GOT3 (cell line): ENCODE results near the gene ICA1L.

ENCODE experiments used
- DNase-seq: peaks from one replicate; lab custom pipeline; 2025; ENCODE audit warnings: mixed read lengths; lab: John Stamatoyannopoulos, UW

Gene ICA1L

GRCh38 chr2:202782940-202783558 lies 88.5 kb downstream of the ICA1L start:
- no peak for DNase-seq

DNA sequence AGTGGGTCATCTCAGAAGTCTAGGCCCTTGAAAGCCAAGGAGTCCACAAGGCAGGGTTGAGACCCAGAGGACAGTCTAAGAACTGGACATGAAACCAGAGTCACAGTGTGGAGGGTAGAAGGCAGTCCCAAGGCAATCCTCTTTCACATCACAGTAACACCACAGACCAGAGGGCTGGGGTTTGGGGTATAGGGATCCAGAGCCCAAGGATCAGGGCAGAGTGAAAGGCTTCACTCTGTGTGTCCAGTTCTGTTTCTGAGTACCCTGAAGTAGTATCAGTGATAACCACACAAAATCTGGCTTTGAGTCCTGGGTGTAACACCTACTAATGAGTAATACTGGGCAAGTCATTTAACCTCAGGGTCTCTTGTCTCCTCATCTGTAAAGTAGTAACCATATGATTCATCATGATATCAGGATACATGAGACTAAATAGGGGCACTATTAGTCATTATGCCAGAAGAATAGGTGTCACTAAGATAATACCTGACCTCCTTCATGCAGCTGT lies 91.0 kb downstream of the ICA1L start:
- DNase-seq, result no peak

GRCh38 chr2:202778217-202778616 lies 93.3 kb downstream of the ICA1L start:
- DNase-seq, result no peak

- no peak for DNase-seq
Observed at GRCh38 chr2:202774104-202774503, 97.5 kb downstream of the ICA1L start.

GRCh38 chr2:202773301-202773973 lies 98.1 kb downstream of the ICA1L start:
- DNase-seq, result no peak

DNA sequence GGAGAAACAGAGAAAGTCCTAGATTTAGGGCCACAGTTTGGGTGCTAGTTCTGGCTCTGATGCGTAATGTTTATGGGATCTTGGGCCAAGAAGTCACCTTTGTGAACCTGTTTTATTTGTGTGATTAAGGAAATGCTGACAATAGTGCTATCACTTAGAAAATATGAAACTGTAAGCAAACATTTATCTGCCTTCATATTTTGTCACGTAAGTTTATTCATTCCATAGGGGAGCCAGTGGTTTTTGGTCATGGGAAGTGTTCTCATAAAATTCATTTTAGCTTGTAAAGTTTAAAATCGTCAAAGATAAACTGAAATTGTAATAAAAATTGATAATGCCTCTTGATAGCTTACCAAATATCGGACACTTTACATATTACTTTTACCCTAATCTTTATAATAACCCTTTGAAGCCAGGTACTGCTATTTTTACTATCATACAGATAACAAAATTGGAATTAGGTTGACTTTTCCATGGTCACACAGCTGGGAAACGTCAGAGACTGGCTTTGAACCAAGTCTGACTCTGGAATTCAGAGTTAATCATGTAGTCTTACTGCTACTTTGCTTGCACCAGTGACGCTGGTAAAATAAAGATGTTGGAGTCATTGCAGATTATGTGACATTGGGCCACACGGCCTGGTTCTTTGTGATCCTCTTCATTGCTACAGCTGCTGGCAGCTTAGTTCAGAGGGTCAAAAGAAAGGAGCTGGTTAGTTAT lies 99.7 kb downstream of the ICA1L start:
- no peak for DNase-seq

- no peak for DNase-seq
Observed at GRCh38 chr2:202771336-202771735, 100.2 kb downstream of the ICA1L start.

DNA sequence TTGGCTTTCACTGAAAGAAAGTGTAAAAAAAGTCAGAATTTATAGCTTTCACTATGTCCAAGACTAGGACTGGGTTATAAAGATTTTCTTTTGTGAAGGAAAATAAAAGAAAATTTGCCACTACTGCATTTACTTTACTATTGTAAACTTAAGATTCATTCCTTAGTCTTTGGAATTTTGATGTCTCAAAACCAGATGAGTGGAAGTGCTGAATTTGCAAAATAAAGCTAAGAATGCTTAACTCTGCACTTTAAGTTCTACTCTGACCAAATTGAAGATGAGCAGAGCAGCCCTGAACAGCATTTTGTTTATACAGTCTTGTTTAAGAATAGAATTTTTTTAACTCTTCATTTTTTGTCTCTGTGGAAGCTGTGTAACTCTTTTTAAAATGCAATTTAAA lies 102.4 kb downstream of the ICA1L start:
- no peak for DNase-seq

- DNase-seq, result no peak
Observed at GRCh38 chr2:202768273-202768672, 103.3 kb downstream of the ICA1L start.

- DNase-seq, result no peak
Observed at GRCh38 chr2:202765436-202765835, 106.1 kb downstream of the ICA1L start.

DNA sequence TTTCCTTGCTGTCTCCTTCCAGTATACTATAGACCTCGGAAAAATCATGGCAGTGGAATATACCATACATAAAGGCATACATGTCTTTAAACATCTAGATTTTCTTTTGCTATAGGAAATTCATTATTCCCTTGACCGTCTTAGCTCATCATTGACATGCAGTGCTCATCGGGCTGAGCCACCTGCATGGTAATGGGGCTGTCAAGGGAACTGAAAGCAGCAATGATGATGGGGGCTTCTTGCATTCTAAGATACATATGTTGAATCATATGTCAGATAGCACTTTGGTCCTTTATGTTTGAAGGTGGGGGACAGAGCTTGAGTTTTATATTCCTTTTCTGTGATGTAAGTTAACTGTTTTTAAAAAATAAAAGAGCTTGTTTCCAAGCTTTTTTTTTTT lies 106.6 kb downstream of the ICA1L start:
- no peak for DNase-seq

DNA sequence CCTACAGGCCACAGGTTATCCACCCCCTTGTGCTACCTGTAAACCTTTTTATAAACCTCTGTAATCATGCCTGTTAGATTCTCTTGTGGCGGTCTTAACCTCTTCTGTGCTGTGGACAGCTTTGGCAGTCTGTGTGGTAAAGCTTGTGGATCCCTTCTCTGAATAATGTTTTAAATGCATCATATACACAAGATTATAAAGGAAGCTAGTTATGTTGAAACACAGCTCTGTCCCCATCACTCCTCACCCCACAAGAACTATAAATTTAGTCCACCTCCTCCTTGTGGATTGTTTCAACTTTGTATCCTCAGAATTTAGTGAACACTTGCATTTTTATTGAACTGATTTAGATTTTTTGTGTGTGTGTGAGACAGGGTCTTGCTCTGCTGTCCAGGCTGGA lies 107.7 kb downstream of the ICA1L start:
- no peak for DNase-seq

GRCh38 chr2:202762556-202762955 lies 109.0 kb downstream of the ICA1L start:
- no peak for DNase-seq

GRCh38 chr2:202760848-202761247 lies 110.7 kb downstream of the ICA1L start:
- no peak for DNase-seq

DNA sequence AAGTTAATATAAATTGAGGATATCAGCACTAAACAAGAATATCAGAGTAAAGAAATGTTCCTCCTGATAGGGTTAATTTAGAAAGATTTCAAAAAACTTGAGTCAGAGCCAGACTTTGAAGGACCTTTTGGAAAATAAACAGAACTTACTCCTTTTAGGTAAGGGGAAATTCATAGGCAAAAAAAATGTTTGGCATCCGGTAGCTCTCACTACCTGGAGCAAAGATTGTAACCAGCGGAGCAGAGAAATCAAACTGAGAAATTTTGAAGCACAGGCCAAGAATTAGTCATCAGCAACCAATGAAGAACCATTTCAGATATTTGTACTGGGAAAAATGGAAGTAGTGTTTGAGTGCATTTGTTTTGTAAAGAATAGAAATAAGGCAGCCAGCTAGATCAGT lies 113.0 kb downstream of the ICA1L start:
- DNase-seq, result no peak

- no peak for DNase-seq
Observed at GRCh38 chr2:202758128-202758527, 113.4 kb downstream of the ICA1L start.

DNA sequence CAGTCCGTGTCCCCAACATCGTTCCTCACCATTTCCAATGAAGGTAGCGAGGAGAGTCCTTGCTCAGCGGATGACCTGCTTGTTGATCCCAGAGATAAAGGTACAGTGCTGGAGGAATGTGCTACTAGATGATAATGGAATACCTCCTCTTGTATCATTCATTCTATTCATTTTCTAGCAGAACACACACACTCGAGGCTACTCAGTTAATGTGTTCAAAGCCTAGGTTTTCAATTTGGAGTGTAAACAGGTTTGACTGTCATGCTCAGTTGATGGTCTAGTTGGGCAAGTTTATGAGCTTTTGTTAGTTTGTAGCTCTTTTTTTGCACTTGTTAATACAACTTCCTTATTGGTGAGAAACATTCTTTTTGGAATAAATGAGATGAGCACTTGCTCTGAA lies 114.2 kb downstream of the ICA1L start:
- DNase-seq, result no peak

DNA sequence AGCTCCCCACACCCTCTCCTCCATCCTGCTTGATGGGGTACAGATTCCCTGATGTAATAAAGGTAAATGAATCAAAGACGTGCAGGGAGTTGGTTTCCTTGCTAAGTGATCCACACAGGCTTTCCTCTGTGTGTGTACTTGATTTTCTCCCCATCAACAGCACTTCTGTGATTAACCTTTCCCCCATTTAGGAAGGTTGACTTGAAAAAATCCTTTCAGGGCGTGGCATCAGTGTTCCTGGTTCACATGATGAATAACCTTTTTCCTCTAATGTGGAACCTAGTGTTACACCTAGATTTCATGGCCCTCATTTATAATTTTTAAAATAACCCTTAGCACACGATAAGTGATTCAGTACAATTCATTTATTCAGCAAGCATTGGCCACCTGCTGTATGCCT lies 115.0 kb downstream of the ICA1L start:
- no peak for DNase-seq

DNA sequence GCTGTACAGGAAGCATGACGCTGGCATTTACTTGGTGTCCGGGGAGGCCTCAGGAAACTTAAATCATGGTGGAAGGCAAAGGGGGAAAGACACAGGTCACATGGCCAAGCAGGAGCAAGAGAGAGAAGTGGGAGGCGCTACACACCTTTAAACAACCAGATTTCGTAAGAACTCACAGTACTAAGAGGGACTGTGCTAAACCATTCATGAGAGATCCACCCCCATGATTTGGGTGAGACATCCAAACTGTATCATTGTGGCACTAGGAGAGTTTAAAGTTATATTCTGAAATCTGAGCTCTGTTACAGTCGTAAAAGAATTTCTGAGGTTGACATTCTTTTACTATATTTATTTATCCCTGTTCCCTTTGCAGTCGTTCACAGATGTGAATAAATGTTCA lies 116.6 kb downstream of the ICA1L start:
- DNase-seq, result no peak

DNA sequence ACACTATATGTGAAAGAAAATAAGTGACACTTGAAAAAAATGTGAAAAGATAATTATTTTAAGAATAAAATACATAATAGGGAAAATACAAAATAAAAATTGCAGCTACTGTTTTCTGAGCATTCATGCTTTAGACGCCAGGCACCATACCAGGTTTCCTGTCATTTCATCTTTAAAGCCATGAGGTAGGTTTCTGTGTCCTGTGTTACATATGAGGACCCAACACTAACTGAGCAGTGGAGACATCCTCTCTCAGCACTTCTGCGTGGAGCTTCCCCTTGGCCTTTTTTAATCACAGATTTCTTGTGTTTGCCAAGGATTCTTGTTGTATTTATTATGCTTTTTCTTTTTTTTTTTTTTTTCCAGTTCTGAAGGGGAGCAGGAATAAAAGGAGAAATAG lies 119.5 kb downstream of the ICA1L start:
- no peak for DNase-seq

DNA sequence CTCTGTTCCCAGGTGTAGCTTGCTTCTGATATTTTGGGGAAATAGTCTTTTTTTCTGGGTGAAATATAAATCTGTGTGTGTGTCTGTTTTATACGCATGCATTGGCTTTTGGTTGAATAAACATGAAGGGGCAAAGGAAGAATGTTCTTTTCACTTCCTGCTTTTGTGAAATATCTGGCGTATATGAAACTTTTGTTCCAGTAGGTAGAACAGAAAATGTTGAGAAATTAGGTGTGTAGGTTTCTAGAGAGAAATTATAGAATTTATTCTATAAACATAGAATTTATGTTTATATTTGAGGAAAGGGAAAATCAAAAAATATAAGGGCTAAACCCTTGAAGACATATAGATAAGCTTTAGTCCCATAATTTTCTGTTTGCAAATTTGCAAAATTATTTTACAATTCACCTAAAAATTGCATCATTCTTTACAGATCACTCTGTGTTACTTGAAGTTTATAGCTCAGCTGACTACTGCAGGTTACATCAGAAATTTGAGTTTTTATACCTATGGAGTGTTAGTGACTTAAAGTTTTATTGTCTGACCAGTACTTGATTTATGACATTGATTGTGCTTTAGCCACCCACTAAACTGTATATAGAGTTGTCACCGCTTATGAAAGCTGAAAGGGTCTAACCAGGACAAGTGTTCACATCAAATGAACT lies 120.7 kb downstream of the ICA1L start:
- DNase-seq, result no peak

DNA sequence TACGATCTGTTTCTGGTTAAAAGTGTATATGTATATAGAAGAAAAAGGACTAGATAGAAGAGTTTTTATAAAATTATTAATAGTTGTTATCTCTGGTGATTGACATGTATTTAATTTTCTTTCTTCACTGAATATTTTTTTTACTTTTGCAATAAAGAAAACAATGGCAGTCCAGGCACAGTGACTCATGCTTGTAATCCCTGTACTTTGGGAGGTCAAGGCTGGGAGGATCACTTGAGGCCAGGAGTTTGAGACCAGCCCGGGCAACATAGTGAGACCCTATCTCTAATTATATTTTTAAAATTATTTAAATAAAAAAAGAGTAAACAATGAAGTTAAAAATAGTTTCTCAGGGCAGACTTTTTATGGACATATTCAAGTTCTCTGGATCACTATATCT lies 122.1 kb downstream of the ICA1L start:
- DNase-seq, result no peak

- DNase-seq, result no peak
Observed at GRCh38 chr2:202743613-202744012, 128.0 kb downstream of the ICA1L start.
